Activated CD4-positive, alpha-beta memory T cell treated with anti-CD3 and anti-CD28 coated beads, Interleukin-2, amount 10 ng/mL, durations not matched to agents 7 days and 5 days (primary cell): ENCODE data around the gene CDK2. TPM values are rescaled to one million over a fixed set of nuclear protein-coding genes. Genes with fewer than 3 reads are reported as not detected.

Experiments
- CTCF ChIA-PET: fragments of 350-600 bp; sonication (Branson Sonifier 250); formaldehyde crosslinking; loops from one replicate; lab custom pipeline; 2021; ENCODE audit warnings: antibody characterized with exemption, inconsistent platforms; lab: Charles Lee
- POLR2A ChIA-PET: fragments of 350-600 bp; sonication (Branson Sonifier 250); formaldehyde crosslinking; loops from one replicate; lab custom pipeline; 2021; ENCODE audit warnings: antibody characterized with exemption; lab: Charles Lee
- DNase-seq: peaks from one replicate; pipeline ENCODE4 v3.0.0-alpha.2; 2020
- H3K27ac Mint-ChIP-seq: one replicate; pipeline ENCODE4 v1.8.0; 2021; ENCODE audit warnings: mild to moderate bottlenecking, mixed read lengths
- H3K27me3 Mint-ChIP-seq: one replicate; pipeline ENCODE4 v1.8.0; 2021; ENCODE audit warnings: mixed read lengths
- H3K36me3 Mint-ChIP-seq: one replicate; pipeline ENCODE4 v1.8.0; 2021; ENCODE audit warnings: low read depth, mixed read lengths
- H3K4me1 Mint-ChIP-seq: one replicate; pipeline ENCODE4 v1.8.0; 2021; ENCODE audit warnings: mixed read lengths
- H3K4me3 Mint-ChIP-seq: one replicate; pipeline ENCODE4 v1.8.0; 2021; ENCODE audit warnings: mild to moderate bottlenecking, mixed read lengths
- H3K9me3 Mint-ChIP-seq: one replicate; pipeline ENCODE4 v1.8.0; 2021; ENCODE audit warnings: mixed read lengths
- total RNA-seq, 2 experiments: library from RNA; stranded (reverse); gene quantifications; one replicate each; pipeline ENCODE4 v1.2.3, GENCODE V29; 2021

Gene CDK2
- total RNA-seq, 2 experiments from 2014 or later, result 88.9 to 98.9 TPM

DNA sequence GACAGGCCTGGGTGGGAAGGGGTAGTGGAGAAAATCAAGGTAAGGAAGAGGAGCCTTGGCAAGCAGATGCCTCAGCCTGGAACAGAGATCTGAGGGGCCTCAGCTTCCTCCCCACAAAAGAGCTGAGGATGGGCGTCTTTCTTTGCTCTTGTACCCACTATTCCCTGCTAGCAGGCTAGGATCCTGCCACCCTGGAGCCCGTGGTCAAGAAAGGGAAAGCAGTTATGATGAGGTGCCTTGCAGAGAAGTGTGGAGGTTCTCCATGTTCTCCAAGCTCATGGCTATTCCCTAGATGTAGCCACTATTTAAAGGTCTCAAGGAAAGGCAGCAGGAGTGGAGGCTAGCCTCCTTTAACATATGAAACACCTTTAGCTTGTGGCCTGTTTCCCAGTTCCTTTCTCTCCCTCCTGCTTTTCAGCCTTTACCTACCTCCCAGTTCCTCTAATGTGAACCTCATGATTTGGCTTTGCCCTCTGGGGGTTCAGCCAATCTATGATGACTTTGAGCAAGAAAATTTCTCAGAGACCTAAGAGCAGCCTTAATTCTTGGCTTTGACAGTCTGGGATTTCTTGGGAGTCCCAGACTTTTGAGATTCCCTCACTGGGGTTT is 55.4 kb downstream of the CDK2 start:
- Mint-ChIP-seq H3K27ac (peak overlapping the region; percentile 94), H3K27me3 (no peaks in the 10 kb centered on the region), H3K4me3 (peak overlapping the region; percentile 98), H3K9me3 (no peaks in the 10 kb centered on the region), H3K4me1 (peaks cover 51% of the 10 kb centered on the region), H3K36me3 (peaks cover 28% of the 10 kb centered on the region)
- ChIA-PET POLR2A (interaction anchor here (0.9 to 3.6 kb wide), 11 partner anchors 11 to 96 kb away, joined by 3 to 20 read pairs (median 6); partner anchors contain the start of genes PA2G4, RAB5B and ZC3H10), CTCF (interaction anchor here (1.5 to 4.9 kb wide), 4 partner anchors 13 to 283 kb away, joined by 4 to 32 read pairs (median 6); partner anchors contain the start of gene SUOX)
- no peak for DNase-seq

Other genes with a start within 250 kb of the CDK2 start
- gene RDH5, start 246.4 kb upstream of the CDK2 start, total RNA-seq, result 10 to 100 TPM in 1 of 2 experiments, 1 to 10 TPM in 1; 9.5 to 10.5 TPM
- gene CD63, start 237.8 kb upstream of the CDK2 start, total RNA-seq, result 100 to 1,000 TPM; 177 to 185 TPM
- 1 to 10 TPM; 7.2 to 7.9 TPM for gene GDF11, start 223.7 kb upstream of the CDK2 start, total RNA-seq
- gene SARNP, start 149.1 kb upstream of the CDK2 start, total RNA-seq, result 10 to 100 TPM; 88.3 to 88.6 TPM
- gene ORMDL2, start 148.8 kb upstream of the CDK2 start, total RNA-seq, result 10 to 100 TPM; 56.3 to 60.2 TPM
- 10 to 100 TPM; 32.3 to 32.5 TPM for gene DNAJC14, start 137.2 kb upstream of the CDK2 start, total RNA-seq
- gene MMP19, start 123.9 kb upstream of the CDK2 start, total RNA-seq, result not detected
- 10 to 100 TPM; 54.2 to 56.0 TPM for gene PYM1, start 38.9 kb upstream of the CDK2 start, total RNA-seq
- 100 to 1,000 TPM; 427 to 431 TPM for gene DGKA, start 35.7 kb upstream of the CDK2 start, total RNA-seq
- under 1 TPM; 0.33 to 0.60 TPM for gene PMEL, start 788 bp upstream of the CDK2 start, total RNA-seq
- gene RAB5B, start 7.2 kb downstream of the CDK2 start, total RNA-seq, result 10 to 100 TPM; 70.1 to 71.5 TPM
- 1 to 10 TPM; 4.2 to 5.3 TPM for gene SUOX, start 30.4 kb downstream of the CDK2 start, total RNA-seq
- gene IKZF4, start 54.2 kb downstream of the CDK2 start, total RNA-seq, result 10 to 100 TPM; 17.6 to 19.4 TPM
- 10 to 100 TPM; 30.4 to 35.0 TPM for gene RPS26, start 75.1 kb downstream of the CDK2 start, total RNA-seq
- 1 to 10 TPM; 2.3 to 2.5 TPM for gene ERBB3, start 113.3 kb downstream of the CDK2 start, total RNA-seq
- 100 to 1,000 TPM; 242 to 243 TPM for gene PA2G4, start 137.7 kb downstream of the CDK2 start, total RNA-seq
- 1,000 to 10,000 TPM; 3,981 to 4,002 TPM for gene RPL41, start 149.8 kb downstream of the CDK2 start, total RNA-seq
- 10 to 100 TPM in 1 of 2 experiments, 1 to 10 TPM in 1; 8.0 to 10.3 TPM for gene ZC3H10, start 151.4 kb downstream of the CDK2 start, total RNA-seq
- 100 to 1,000 TPM; 266 to 279 TPM for gene ESYT1, start 161.4 kb downstream of the CDK2 start, total RNA-seq
- gene MYL6B, start 185.8 kb downstream of the CDK2 start, total RNA-seq, result 10 to 100 TPM; 60.4 to 63.2 TPM
- 1,000 to 10,000 TPM; 1,594 to 1,602 TPM for gene MYL6, start 191.5 kb downstream of the CDK2 start, total RNA-seq
- 100 to 1,000 TPM; 133 to 137 TPM for gene SMARCC2, start 222.7 kb downstream of the CDK2 start, total RNA-seq